ENCODE measurements around the gene PDK1.
"Not testable (repeated sequence)": the region's sequence is repeated elsewhere in the genome, so short reads cannot be mapped to it uniquely, and the experiment has no call there.

PDK1 gene

GRCh38 chr2:172531309-172531708 lies 24.6 kb upstream of the PDK1 start:
- H3K27ac ChIP-seq: no peak overlapping the region
- H3K4me1 ChIP-seq: no peaks in the 10 kb centered on the region
- H3K4me3 ChIP-seq: no peak overlapping the region
- no peaks in the 10 kb centered on the region for H3K27me3 ChIP-seq
- no peak for TF ChIP-seq CTCF (IDR thresholded peaks at IDR 0.05)
- intact Hi-C loops (cut with DNase I; ENCODE audit: low total_unique reads): no loop called here
- H3K9me3 ChIP-seq: peaks cover 0 to 3% (median 0%) of the 10 kb centered on the region in 3 donors
- DNase-seq: no peak
- H3K36me3 ChIP-seq: no peaks in the 10 kb centered on the region

- H3K9me3 ChIP-seq; H3K36me3 ChIP-seq; H3K4me1 ChIP-seq; DNase-seq; H3K27me3 ChIP-seq; intact Hi-C loops (cut with DNase I; ENCODE audit: low total_unique reads); H3K27ac ChIP-seq; H3K4me3 ChIP-seq: not testable (repeated sequence)
Measured at GRCh38 chr2:172532461-172532860, 23.4 kb upstream of the PDK1 start.

- Histone ChIP-seq H3K27ac (no peak overlapping the region), H3K4me1 (no peaks in the 10 kb centered on the region), H3K27me3 (no peaks in the 10 kb centered on the region), H3K9me3 (no peaks in the 10 kb centered on the region), H3K36me3 (no peaks in the 10 kb centered on the region), H3K4me3 (no peak overlapping the region)
- intact Hi-C loops (cut with DNase I; ENCODE audit: low total_unique reads): no loop called here
- TF ChIP-seq CTCF (IDR thresholded peaks at IDR 0.05): no peak
- no peak for DNase-seq
Measured at GRCh38 chr2:172533687-172534086, 22.2 kb upstream of the PDK1 start.

GRCh38 chr2:172535119-172535518 lies 20.8 kb upstream of the PDK1 start:
- H3K4me3 ChIP-seq: no peak overlapping the region
- no peaks in the 10 kb centered on the region for H3K27me3 ChIP-seq
- H3K36me3 ChIP-seq: no peaks in the 10 kb centered on the region
- no peak overlapping the region for H3K27ac ChIP-seq
- H3K9me3 ChIP-seq: no peaks in the 10 kb centered on the region
- intact Hi-C loops (cut with DNase I; ENCODE audit: low total_unique reads): no loop called here
- no peaks in the 10 kb centered on the region for H3K4me1 ChIP-seq
- no peak for DNase-seq
- no peak for TF ChIP-seq CTCF (IDR thresholded peaks at IDR 0.05)

GRCh38 chr2:172537851-172538250 lies 18.0 kb upstream of the PDK1 start:
- intact Hi-C loops (cut with DNase I; ENCODE audit: low total_unique reads); H3K4me1 ChIP-seq; H3K27me3 ChIP-seq; DNase-seq; H3K9me3 ChIP-seq; H3K36me3 ChIP-seq; H3K27ac ChIP-seq; H3K4me3 ChIP-seq: not testable (repeated sequence)

GRCh38 chr2:172539767-172540166 lies 16.1 kb upstream of the PDK1 start:
- H3K4me3 ChIP-seq: no peak overlapping the region
- intact Hi-C loops (cut with DNase I; ENCODE audit: low total_unique reads): no loop called here
- no peaks in the 10 kb centered on the region for H3K4me1 ChIP-seq
- no peaks in the 10 kb centered on the region for H3K27me3 ChIP-seq
- TF ChIP-seq CTCF (IDR thresholded peaks at IDR 0.05): no peak
- no peaks in the 10 kb centered on the region for H3K36me3 ChIP-seq
- H3K27ac ChIP-seq: no peak overlapping the region
- H3K9me3 ChIP-seq: no peaks in the 10 kb centered on the region
- no peak for DNase-seq

- TF ChIP-seq CTCF (IDR thresholded peaks at IDR 0.05): no peak
- Histone ChIP-seq H3K27me3 (no peaks in the 10 kb centered on the region), H3K9me3 (no peaks in the 10 kb centered on the region), H3K36me3 (no peaks in the 10 kb centered on the region), H3K27ac (no peak overlapping the region), H3K4me3 (no peak overlapping the region), H3K4me1 (no peaks in the 10 kb centered on the region)
- intact Hi-C loops (cut with DNase I; ENCODE audit: low total_unique reads): no loop called here
- DNase-seq: no peak
Measured at GRCh38 chr2:172540421-172540820, 15.5 kb upstream of the PDK1 start.
